Smooth muscle cell (in vitro differentiated cells): ENCODE data around the gene OR5M3. TPM values are rescaled to one million over a fixed set of nuclear protein-coding genes. Genes with fewer than 3 reads are reported as not detected.

Experiments
- DNase-seq: peaks from one replicate; lab custom pipeline; 2025; ENCODE audit not compliant: unreplicated experiment; lab: John Stamatoyannopoulos, UW
- H2AFZ ChIP-seq: fragments of 200-600 bp; sonication (generic); 2 replicates; pipeline ENCODE4 v1.6.0; 2016; ENCODE audit warnings: antibody characterized with exemption, low read depth, mild to moderate bottlenecking
- H3F3A ChIP-seq: fragments of 200-600 bp; sonication (generic); 2 replicates; pipeline ENCODE4 v1.6.0; 2017; ENCODE audit warnings: antibody characterized with exemption, low read depth
- H3K27ac ChIP-seq: fragments of 200-600 bp; sonication (generic); 2 replicates; pipeline ENCODE4 v1.5.1; 2016; ENCODE audit warnings: low read depth, mild to moderate bottlenecking
- H3K27me3 ChIP-seq: fragments of 200-600 bp; sonication (generic); 2 replicates; pipeline ENCODE4 v1.6.1; 2016; ENCODE audit warnings: low read depth, mild to moderate bottlenecking
- H3K36me3 ChIP-seq: fragments of 200-600 bp; sonication (generic); 2 replicates; pipeline ENCODE4 v1.5.1; 2016; ENCODE audit warnings: low read depth
- H3K4me1 ChIP-seq: fragments of 200-600 bp; sonication (generic); 2 replicates; pipeline ENCODE4 v1.5.1; 2016; ENCODE audit warnings: low read depth
- H3K4me2 ChIP-seq: fragments of 200-600 bp; sonication (generic); 2 replicates; pipeline ENCODE4 v1.6.0; 2016; ENCODE audit warnings: mild to moderate bottlenecking
- H3K4me3 ChIP-seq: fragments of 200-600 bp; sonication (generic); 2 replicates; pipeline ENCODE4 v1.5.1; 2016; ENCODE audit warnings: mild to moderate bottlenecking
- H3K79me2 ChIP-seq: fragments of 200-600 bp; sonication (generic); 2 replicates; pipeline ENCODE4 v1.6.0; 2016; ENCODE audit warnings: low read depth, mild to moderate bottlenecking
- H3K9ac ChIP-seq: fragments of 200-600 bp; sonication (generic); 2 replicates; pipeline ENCODE4 v1.6.0; 2016; ENCODE audit warnings: low read depth
- H3K9me3 ChIP-seq: fragments of 200-600 bp; sonication (generic); replicated peaks from 2 replicates; pipeline ENCODE4 v1.5.1; 2016; ENCODE audit warnings: low read depth
- H4K20me1 ChIP-seq: fragments of 200-600 bp; sonication (generic); 2 replicates; pipeline ENCODE4 v1.6.0; 2016; ENCODE audit warnings: low read depth
- WGBS: methylation state at CpG from one replicate; pipeline ENCODE4 v1.1.7; 2016; ENCODE audit warnings: low lambda C conversion rate; 5-methylcytosine and 5-hydroxymethylcytosine counted together
- polyA plus RNA-seq: library from polyadenylated mRNA; unstranded; fragments of >200 nt; fragmentation: Nextera tagmentation; extraction: Ambion mirVana; gene quantifications from 2 replicates; pipeline ENCODE4 v1.2.1, GENCODE V29; 2016
- total RNA-seq: library from RNA; depleted of rRNA; stranded (reverse); fragments of >200 nt; gene quantifications from 2 replicates; pipeline ENCODE4 v1.2.3, GENCODE V29; 2014
- TF ChIP-seq, protein P1 (sequence below): fragments of 200-600 bp; sonication (generic); IDR thresholded peaks from 2 replicates; pipeline ENCODE4 v1.5.1; 2017; ENCODE audit warnings: borderline replicate concordance, mild to moderate bottlenecking, antibody characterized with exemption; ENCODE audit not compliant: insufficient read depth, poor library complexity, severe bottlenecking

OR5M3 gene
- not detected in 2 replicates for total RNA-seq
- polyA plus RNA-seq: not detected in 2 replicates

DNA sequence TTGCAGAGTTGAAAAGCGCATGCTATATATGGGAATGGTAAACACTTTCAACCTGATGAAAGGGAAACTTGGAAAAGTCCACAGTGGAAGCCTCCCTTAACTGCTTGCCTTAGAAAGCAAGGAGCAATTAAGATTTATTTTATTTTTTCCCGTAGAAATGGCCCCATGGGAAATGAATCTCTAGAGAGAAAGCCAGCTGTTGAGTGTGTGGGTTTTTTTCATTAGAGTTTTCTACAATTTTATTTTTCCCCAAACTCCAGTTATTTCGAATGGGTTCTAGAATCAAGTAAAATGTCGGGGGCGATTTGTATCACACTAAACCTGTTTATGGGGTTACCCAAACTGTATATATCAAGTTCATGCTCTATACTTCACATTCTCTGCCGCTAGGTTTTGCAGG is at the start of gene OR5M3:
Gene OR5M3, minus strand, starts transcription at position 101 of the 400 bp plus-strand sequence. CDS start 2,855 bp downstream, outside the sequence.
- Histone ChIP-seq H3K4me2 (no peak within 1 kb of the TSS), H3K4me1 (no peaks in the 10 kb centered on the region), H2AFZ (no peak within 1 kb of the TSS), H3K9ac (no peak within 1 kb of the TSS), H3K9me3 (no peaks in the 10 kb centered on the region), H3K4me3 (no peak within 1 kb of the TSS), H3K36me3 (no peaks in the 10 kb centered on the region), H3K79me2 (no peaks in the 10 kb centered on the region), H3F3A (no peaks in the 10 kb centered on the region), H3K27me3 (no peaks in the 10 kb centered on the region), H3K27ac (no peak within 1 kb of the TSS), H4K20me1 (no peaks in the 10 kb centered on the region)
- no peak for DNase-seq
- TF ChIP-seq, protein P1, sequence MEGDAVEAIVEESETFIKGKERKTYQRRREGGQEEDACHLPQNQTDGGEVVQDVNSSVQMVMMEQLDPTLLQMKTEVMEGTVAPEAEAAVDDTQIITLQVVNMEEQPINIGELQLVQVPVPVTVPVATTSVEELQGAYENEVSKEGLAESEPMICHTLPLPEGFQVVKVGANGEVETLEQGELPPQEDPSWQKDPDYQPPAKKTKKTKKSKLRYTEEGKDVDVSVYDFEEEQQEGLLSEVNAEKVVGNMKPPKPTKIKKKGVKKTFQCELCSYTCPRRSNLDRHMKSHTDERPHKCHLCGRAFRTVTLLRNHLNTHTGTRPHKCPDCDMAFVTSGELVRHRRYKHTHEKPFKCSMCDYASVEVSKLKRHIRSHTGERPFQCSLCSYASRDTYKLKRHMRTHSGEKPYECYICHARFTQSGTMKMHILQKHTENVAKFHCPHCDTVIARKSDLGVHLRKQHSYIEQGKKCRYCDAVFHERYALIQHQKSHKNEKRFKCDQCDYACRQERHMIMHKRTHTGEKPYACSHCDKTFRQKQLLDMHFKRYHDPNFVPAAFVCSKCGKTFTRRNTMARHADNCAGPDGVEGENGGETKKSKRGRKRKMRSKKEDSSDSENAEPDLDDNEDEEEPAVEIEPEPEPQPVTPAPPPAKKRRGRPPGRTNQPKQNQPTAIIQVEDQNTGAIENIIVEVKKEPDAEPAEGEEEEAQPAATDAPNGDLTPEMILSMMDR: no peak
- WGBS: 96% methylated on average over 6 of the region's 6 CpGs

DNA sequence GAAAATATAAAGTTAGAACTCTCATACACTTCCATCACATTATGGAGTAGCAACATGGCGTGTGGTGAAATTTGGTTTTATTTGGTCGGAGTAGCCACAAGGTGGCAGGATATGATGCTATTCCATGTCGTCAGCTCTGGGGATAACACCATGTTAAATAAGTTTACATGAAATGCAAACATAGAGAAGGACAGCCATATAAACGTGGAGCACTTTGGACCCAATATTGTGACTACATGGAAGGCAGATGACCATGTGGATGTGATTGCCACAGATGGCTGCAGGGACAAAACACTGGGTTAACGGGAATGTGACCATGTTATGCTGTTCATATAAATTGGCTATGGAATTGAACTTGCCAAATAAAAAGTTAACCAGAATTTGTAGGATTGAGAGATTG is 48.9 kb upstream of the OR5M3 start:
- Histone ChIP-seq H2AFZ (no peak overlapping the region), H3K79me2 (no peaks in the 10 kb centered on the region), H3K27ac (no peak overlapping the region), H3K9me3 (no peaks in the 10 kb centered on the region), H3K4me3 (no peak overlapping the region), H3K9ac (no peak overlapping the region), H3K27me3 (no peaks in the 10 kb centered on the region), H4K20me1 (no peaks in the 10 kb centered on the region), H3K4me2 (no peak overlapping the region), H3K4me1 (no peaks in the 10 kb centered on the region), H3F3A (no peaks in the 10 kb centered on the region), H3K36me3 (no peaks in the 10 kb centered on the region)
- DNase-seq: no peak
- 54% methylated on average over 5 of the region's 5 CpGs for WGBS
- TF ChIP-seq, protein P1: no peak

DNA sequence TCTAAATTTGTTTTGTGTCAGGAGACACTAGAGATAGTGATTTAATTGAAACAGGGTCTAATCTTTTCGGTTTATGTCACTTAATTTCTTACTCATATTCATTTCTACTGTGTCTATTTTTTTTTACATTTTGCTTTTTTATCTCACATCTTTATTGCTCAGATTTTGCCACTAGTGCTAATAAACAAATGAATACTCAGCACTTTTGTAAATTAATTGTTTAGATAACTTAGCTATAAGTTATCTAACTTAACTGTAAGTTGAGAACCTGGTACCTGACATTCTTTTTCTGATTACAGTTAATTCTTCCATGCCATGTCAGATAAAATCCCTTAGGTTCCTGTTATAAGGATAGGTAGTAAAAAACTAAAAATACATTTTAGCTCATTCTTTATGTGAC is 40.1 kb upstream of the OR5M3 start:
- 97% methylated on average over 1 of the region's 1 CpG for WGBS
- no peaks in the 10 kb centered on the region for H3F3A ChIP-seq
- no peaks in the 10 kb centered on the region for H4K20me1 ChIP-seq
- TF ChIP-seq, protein P1: no peak
- H3K4me1 ChIP-seq: no peaks in the 10 kb centered on the region
- DNase-seq: no peak
- H3K9ac ChIP-seq: no peak overlapping the region
- H3K9me3 ChIP-seq: no peaks in the 10 kb centered on the region
- no peak overlapping the region for H3K27ac ChIP-seq
- no peak overlapping the region for H3K4me3 ChIP-seq
- no peaks in the 10 kb centered on the region for H3K79me2 ChIP-seq
- H2AFZ ChIP-seq: no peak overlapping the region
- no peaks in the 10 kb centered on the region for H3K27me3 ChIP-seq
- H3K36me3 ChIP-seq: no peaks in the 10 kb centered on the region
- no peak overlapping the region for H3K4me2 ChIP-seq

DNA sequence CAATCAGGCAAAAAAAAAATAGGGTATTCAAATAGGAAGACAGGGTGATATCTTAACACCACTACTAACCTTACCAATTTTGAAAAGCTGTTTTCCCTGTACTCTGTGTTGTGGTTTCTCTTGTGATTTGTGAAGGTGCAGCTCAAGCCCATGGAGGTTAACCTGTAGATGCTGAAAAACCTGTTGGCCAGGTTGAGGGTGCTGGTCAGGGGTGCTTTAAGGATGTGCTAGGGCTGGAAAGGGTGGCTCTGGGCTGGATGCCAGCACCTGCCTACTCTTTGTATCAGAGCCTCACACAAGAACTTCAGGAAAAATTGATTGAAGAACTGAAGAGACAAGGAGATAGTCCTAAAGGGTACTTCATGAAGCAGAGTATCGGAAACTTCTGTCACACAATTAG is 36.3 kb upstream of the OR5M3 start:
- WGBS: 89% methylated on average over 1 of the region's 1 CpG
- no peak overlapping the region for H3K4me2 ChIP-seq
- no peaks in the 10 kb centered on the region for H3K9me3 ChIP-seq
- no peak for DNase-seq
- H3K36me3 ChIP-seq: no peaks in the 10 kb centered on the region
- H3K27ac ChIP-seq: no peak overlapping the region
- H3K27me3 ChIP-seq: no peaks in the 10 kb centered on the region
- no peak overlapping the region for H3K9ac ChIP-seq
- H3K4me3 ChIP-seq: no peak overlapping the region
- no peak overlapping the region for H2AFZ ChIP-seq
- H3K4me1 ChIP-seq: no peaks in the 10 kb centered on the region
- no peaks in the 10 kb centered on the region for H3K79me2 ChIP-seq
- H4K20me1 ChIP-seq: no peaks in the 10 kb centered on the region
- TF ChIP-seq, protein P1: no peak
- H3F3A ChIP-seq: no peaks in the 10 kb centered on the region
